A673 (cell line): ENCODE results near the gene SLC25A1.

ENCODE experiments used
- EZH2 ChIP-seq: fragments of 200-600 bp; sonication (generic); IDR thresholded peaks from 2 replicates; pipeline ENCODE4 v1.6.1; 2017; ENCODE audit warnings: borderline replicate concordance, low read depth, mild to moderate bottlenecking, mixed read lengths, antibody characterized with exemption, low read length; ENCODE audit not compliant: poor library complexity, severe bottlenecking
- TF ChIP-seq, protein P1 (sequence below): fragments of 300-800, 200-600 bp; sonication (generic); conservative IDR thresholded peaks from 2 replicates; pipeline ENCODE4 v1.5.1; 2017; ENCODE audit warnings: low read depth, mild to moderate bottlenecking, antibody characterized with exemption, low read length, moderate library complexity, mixed read lengths

GRCh38 chr22:19126309-19127273 is 51.9 kb downstream of the SLC25A1 start:
- TF ChIP-seq, protein P1, sequence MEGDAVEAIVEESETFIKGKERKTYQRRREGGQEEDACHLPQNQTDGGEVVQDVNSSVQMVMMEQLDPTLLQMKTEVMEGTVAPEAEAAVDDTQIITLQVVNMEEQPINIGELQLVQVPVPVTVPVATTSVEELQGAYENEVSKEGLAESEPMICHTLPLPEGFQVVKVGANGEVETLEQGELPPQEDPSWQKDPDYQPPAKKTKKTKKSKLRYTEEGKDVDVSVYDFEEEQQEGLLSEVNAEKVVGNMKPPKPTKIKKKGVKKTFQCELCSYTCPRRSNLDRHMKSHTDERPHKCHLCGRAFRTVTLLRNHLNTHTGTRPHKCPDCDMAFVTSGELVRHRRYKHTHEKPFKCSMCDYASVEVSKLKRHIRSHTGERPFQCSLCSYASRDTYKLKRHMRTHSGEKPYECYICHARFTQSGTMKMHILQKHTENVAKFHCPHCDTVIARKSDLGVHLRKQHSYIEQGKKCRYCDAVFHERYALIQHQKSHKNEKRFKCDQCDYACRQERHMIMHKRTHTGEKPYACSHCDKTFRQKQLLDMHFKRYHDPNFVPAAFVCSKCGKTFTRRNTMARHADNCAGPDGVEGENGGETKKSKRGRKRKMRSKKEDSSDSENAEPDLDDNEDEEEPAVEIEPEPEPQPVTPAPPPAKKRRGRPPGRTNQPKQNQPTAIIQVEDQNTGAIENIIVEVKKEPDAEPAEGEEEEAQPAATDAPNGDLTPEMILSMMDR: no peak
- TF ChIP-seq EZH2: no peak
